NB4 (cell line): ENCODE data around the gene IGFL4.

ENCODE experiments used
- DNase-seq: peaks from one replicate; pipeline ENCODE4 v3.0.0; 2010; ENCODE audit warnings: low read depth
- H3K4me3 ChIP-seq: one replicate; pipeline ENCODE4 v1.5.1; 2011; ENCODE audit warnings: mild to moderate bottlenecking, low read depth, low read length, moderate library complexity
- CTCF ChIP-seq: IDR thresholded peaks from one replicate; pipeline ENCODE4 v1.5.1; 2012; ENCODE audit warnings: low read depth, low read length
- MYC ChIP-seq: IDR thresholded peaks from 2 replicates; pipeline ENCODE4 v1.6.1; 2011; ENCODE audit warnings: low read depth, low read length
- POLR2A ChIP-seq: IDR thresholded peaks from 2 replicates; pipeline ENCODE4 v1.6.1; 2011; ENCODE audit warnings: mild to moderate bottlenecking; ENCODE audit not compliant: insufficient read length; ENCODE audit errors: extremely low read depth
- TF ChIP-seq, protein P1 (sequence below): IDR thresholded peaks from 2 replicates; pipeline ENCODE4 v1.6.1; 2011; ENCODE audit warnings: low read depth, low read length

The IGFL4 gene

GRCh38 chr19:46031781-46032596 is 8.8 kb downstream of the IGFL4 start:
- no peak for DNase-seq
- TF ChIP-seq, protein P1, sequence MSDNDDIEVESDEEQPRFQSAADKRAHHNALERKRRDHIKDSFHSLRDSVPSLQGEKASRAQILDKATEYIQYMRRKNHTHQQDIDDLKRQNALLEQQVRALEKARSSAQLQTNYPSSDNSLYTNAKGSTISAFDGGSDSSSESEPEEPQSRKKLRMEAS: no peak
- TF ChIP-seq POLR2A (no peak), MYC (no peak), CTCF (no peak)
- H3K4me3 ChIP-seq: no peak overlapping the region

DNA sequence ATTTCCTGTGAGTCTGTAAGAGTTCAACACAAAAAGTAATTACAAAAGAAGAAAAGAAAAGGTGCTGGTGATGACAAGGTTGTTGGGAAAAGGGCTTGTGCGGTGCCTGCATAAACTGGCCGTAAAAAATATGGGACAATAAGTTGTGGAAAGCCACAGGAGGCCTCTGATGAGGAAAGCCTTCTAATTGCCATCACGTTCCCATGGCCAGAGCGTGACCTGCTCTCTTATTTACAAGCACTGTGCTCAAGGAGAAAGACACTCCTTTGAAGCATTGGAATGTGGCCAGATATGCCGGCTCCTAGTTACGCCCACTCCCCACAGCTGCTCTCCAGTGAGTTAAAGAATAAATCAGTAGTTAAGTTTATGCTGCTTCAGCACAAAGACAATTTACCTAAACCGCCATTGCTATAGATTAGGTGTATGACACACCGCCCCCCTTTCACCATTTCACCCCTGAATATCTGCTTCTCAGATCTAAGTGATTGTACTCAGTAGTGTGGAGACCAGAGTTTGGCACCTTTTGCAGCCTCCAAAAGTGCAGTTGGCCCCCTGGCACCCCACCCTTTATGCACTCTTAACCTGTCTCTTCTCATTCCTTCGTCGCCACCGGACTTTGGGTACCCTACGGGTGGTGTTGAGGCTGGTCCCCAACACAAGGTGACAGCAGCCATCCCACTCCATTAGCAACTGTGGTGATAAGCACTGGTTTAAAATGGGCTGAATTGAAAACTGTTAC is 9.8 kb downstream of the IGFL4 start:
- TF ChIP-seq, protein P1: no peak
- no peak for TF ChIP-seq POLR2A
- TF ChIP-seq MYC: no peak
- TF ChIP-seq CTCF: no peak
- no peak for DNase-seq
- H3K4me3 ChIP-seq: no peak overlapping the region

- TF ChIP-seq, protein P1: no peak
- DNase-seq: peak; percentile 50
- no peak overlapping the region for H3K4me3 ChIP-seq
Observed at GRCh38 chr19:46025835-46026234, 15.0 kb downstream of the IGFL4 start.

DNA sequence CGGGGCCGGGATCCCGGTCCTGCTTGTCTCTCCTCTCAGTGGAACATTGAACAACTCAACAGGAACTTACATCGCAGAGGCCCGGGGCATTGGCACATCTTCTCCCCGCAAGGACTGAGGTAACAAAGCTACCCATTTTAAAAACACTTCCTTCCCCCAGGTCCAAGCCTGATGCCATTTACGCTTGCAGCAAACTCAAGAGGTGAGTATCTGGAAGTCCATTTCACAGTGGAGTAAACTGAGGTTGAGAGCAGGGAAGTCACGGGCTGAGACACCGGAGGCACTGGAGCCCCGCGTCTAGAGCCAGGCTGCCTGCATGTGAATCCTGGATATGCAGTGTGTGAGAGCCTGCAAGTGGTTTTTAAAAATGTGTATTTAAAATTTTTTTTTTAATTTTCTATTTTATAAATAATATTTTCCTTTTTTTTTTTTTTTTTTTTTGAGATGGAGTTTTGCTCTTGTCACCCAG is 17.5 kb downstream of the IGFL4 start:
- TF ChIP-seq, protein P1: no peak
- TF ChIP-seq MYC: no peak
- TF ChIP-seq CTCF: no peak
- no peak for TF ChIP-seq POLR2A
- peak; percentile 45 for DNase-seq
- no peak overlapping the region for H3K4me3 ChIP-seq

GRCh38 chr19:46022431-46023310 is 18.1 kb downstream of the IGFL4 start, which contains the start of gene PGLYRP1:
PGLYRP1 (minus strand) TSS chr19:46023053; CDS start chr19:46023021, 32 bp downstream.
- TF ChIP-seq, protein P1: no peak
- TF ChIP-seq POLR2A: no peak
- no peak for TF ChIP-seq CTCF
- TF ChIP-seq MYC: no peak
- peak; percentile 20 for DNase-seq
- H3K4me3 ChIP-seq: no peak within 1 kb of the TSS
